NCI-H146 (cell line): ENCODE measurements around the gene SLC35F3.

ENCODE experiments used
- DNase-seq: peaks from one replicate; lab custom pipeline; 2025; lab: John Stamatoyannopoulos, UW

The SLC35F3 gene

DNA sequence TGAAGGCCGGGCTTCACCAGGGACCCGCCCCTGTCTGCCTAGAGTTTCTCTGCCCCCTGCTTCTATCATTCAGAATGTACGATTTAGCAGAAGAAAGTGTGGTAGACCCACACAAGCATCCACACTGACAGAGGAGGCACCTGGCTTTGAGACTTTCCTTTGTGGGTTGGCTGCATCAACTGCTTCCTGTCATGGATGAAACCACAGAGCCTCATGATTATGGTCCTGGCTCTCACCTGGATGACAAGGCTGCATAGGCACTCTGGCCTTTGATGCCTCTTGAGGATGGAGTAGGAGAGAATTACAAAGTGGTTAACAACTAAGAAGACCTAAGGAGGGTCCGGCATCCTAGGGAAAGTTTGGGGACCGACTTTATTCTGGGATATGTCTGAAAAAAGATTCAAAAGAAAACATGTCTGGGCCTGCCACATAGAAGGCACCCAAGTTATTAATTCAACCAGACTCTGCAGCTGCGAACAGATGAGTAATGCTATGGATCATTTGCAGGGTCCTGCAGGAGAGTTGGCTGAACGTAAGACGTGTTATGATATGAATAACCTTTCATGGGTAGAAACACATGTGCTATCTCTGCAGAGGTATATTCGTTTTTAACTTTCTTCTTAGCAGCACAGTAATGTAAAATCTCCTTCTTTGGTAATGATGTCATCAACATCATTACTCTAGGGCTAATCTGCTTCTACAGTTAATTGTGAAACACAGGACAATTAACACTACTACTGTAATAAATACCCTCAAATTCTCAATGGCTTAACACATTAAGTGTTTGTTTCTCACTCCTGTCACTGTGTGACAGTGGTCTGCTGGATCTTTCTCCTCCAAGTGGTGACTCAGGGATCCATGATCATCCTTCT, 136.2 kb downstream of the SLC35F3 start:
- DNase-seq = no peak

DNA sequence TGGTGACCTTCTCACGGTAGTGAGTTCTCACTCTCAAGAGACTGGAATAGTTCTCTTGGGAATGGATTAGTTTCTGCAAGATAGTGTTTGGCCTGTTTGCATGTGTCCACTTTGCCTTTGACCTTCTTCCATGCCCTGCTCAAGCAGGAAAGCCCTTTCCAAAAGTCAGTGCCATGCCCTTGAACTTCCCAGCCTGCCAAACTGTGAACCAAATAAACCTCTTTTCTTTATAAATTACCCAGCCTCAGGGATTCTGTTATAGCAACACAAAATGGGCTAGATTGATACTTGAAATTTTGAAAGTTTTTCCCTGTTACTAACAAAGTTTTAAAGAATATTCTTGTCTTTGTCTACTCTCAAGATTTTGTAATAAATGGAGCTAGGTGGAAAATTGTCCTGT, 139.6 kb downstream of the SLC35F3 start:
- DNase-seq = no peak

DNA sequence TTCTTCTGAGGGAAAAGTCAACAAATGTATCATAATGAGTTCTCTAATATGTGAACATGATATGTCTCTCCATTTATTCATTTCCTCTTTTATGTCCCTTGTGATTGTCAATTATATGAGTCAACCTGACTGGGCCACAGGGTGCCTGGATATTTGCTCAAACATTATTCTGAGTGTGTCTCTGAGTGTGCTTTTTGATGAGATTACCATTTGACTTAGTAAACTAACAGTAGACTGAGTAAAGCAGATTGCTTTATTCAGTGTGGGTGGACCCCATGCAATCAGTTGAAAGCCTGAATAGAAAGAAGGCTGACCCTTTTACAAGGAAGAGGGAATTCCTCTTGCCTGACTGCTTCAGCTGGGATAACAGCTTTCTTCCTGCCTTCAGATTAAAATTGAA, 142.6 kb downstream of the SLC35F3 start:
- DNase-seq = no peak

DNA sequence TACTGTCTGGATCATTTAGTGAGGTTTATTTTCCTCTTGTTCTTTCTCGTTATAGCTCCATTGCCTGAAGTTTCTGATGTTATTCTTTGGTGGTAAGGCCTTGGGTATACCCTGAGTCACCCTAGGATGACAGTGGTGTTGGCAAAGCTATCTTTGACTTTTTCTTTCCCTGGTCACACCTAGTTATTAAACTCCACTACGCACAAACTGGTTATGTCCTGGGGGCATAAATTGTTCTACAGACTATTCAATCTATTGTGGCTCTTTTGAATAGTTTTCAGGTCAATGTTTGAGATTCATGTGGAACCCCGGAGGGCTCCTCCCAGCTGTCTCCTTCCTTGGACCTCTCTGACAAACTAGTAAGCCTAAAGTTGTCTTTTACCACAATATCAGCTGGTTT, 157.7 kb downstream of the SLC35F3 start:
- no peak for DNase-seq

DNA sequence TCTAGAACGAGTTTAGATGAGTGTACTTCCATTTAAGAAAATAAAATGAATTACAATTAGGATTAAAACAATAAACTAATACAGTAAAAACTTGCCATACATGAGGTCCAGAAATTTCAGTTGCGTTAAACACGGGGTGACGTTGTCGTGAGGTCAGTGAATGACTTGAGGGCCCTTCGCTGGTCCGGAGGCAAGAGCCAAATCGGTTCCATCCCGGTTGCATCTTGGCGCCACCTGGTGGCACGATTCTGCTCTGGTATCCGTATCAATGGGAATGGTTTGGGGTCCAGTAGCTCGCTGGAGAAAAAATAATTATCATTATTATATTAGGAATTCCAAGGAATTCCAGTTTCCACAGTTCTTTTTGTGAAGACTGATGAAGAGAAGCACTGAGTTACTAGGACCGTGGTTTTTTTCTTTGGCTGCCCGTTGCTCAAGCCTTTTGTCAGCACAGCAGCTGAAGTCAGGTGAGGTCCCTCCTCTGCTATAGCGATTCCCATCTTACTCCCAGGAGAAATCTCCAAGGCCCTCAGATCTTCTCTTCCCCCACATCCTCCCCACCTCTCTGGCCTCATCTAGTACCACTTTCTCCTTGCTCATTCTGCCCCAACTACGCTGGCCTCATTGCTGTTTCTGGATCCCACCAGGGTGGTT, 161.4 kb downstream of the SLC35F3 start:
- DNase-seq = peak; percentile 44

DNA sequence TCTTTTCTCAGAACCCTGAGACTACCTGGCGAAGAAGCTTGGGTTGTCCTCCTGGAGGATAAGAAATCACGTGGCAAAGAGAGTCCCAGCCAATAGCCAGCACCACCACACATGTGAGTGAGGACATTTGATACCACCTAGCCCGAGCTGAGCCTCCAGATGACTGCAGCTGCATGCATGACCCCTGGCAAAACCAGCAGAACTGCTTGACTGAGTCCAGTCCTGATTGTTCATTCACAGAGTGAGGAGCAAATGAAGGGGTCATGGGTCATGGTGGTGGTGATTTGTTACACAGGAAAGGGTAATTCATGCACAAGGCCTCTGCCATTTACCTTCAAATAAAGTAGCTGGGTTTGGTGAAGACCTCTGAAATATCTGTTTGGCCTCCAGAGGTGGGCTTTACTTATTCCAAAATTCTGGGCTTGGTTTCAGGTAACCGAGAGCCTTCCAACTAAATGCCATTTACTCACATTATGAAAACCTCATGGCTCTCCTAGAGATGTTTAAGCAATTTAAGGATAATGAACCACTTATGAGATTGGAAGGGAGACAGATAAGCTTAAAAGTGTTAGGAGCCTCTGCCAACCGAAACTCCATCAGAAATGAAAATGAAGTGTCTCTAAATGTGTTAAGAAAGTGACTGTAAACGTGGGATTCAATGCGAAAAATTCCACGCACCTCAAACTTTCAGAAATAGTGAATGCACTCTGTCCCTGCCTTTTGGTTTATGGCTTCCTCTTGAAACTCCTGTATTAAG, 163.3 kb downstream of the SLC35F3 start:
- DNase-seq = no peak

DNA sequence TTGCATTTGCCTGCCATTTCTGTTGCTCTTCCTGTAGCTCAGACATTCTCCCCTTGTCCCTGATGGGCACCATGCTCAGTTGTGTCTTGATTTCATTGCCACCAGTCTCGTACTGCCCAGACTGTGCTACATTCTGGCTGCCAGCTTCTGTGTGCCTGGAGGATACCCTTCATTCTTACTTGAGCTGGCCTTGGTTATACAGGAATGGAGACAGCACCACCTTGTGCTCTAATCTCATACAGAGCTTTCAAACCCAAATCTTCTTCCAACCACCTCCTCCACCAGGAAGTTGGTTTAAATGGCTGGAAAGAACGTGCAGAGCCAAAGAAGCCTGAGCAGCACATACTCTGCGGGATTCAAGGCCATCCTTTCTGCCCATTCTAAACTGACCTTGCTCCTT, 165.3 kb downstream of the SLC35F3 start:
- DNase-seq = no peak

DNA sequence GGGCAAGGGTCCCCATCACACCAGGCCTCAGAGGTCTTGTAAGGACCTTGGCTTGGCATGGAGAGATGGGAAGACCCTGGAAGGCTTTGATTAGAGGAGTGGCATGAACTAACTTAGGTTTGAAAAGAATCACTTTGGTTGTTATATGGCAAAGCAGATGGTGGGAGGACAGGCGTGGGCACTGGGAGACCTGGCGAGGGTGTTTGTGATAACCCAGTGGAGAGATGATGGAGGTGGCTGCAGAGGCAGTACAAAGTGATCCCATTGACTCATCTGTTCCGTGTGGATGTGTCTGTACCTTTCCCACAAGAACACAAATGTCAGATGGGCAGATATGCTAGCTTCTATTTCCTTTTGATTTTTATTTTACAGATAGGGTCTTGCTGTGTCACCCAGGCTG, 168.3 kb downstream of the SLC35F3 start:
- no peak for DNase-seq

DNA sequence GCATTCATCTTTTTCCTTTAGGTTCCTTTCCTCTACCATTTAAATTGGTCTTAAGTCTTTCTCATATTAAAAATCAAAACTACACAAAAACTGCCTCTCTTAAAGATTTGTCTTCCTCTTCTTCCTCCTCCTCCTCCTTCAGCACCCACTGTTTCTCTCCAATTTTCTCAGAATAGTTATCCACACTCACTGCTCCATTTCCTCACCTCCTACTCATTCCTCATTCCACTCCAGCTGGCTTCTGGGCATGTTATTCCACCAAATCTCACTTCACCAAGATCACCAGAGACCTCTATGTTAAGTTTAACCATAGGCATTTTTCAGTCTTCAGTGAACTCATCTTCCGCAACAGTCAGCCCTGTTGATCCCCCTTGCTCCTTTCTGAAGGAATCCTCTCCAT, 173.7 kb downstream of the SLC35F3 start:
- no peak for DNase-seq

DNA sequence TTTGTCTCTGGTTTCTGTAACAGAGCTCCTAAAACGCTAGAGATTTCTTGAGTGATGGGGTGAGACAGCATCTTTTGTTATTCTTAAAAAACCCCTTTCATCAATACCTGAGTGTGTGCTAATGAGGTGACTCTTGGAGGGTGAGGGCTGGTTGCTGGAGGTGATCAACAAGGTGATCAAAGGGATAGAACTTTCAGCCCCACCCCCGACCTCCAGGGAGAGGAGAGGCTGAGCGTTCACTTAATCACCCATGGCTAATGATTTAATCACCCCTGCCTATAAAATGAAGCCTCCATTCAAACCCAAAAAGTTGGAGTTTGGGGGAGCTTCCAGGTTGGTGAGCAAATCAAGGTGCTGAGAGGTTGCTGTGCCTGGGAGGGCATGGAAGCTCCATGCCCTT, 175.4 kb downstream of the SLC35F3 start:
- no peak for DNase-seq

DNA sequence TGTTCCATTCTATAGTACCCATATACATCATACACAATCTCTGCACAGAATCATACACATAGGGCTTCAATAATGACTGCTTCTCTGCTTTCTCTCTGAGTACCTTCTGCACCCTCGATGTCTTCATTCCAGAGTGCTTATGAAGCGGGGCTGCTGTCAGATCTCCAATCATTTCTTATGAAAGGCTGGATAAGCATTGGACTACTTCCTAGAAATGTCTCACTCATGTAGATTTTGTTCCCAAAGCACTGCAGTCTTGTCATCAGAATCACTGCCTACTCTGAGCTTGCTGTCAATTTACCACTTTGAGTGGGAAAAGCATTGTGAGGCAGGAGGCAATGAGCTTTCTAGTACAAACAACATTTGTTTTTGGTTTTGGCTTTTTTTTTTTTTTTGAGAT, 179.0 kb downstream of the SLC35F3 start:
- DNase-seq = no peak

DNA sequence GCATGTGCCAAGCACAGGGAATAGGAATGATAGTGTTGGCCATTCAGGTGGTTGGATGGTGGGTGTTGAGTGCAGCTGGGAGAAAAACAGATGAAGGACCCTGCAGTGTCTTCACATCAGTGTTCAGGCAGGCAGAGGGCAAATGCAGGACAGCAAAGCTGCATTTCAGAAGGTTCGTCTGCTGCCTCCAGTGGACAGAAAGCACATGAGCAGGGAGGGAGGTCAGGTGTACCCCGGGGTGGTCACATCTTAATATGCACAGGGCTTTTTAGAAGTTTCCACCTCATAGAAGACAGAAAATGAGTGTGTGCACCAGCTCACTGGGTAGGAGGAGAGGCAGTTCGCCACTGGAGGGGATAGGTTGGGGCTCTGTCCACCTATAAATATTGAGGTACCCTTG, 184.9 kb downstream of the SLC35F3 start:
- DNase-seq = no peak

DNA sequence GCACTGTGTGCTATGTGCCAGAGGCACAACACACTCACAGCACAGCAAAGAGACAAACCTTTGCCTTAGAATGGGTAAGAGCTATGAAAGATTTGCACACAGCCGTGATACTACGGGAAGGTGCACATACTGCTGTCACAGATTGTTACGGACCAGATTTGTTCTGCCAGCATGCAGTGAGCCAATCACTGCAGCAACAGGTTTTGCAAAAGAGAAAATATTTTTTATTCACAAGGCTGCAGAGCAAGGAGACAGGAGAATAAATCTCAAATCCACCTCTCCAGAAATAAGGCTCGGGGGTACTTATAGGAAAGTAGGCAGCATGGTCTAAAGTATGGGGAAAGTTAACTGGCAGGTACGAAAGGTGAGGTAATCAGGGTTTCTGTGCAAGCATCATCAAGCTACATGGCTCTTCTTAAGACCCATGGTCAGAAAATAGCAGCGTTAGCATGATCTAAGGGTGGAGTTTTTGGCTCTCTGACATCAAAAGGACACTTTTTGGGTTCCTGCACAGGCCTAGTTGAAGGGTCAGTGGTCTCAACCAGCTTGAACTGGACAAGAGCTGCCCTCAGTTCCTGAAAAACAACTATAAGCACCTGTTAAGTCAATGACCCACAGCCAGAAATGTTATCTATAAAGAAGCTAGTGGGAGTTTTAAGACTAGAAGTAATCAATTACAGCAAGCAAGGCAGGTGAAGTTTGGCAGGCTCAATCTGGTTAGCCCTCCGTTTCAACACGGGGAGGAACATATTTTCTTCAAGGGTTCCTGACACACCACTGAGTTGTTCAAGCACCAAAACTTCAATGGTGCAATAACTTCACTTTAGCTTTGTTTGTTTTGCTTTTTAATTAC, 186.0 kb downstream of the SLC35F3 start:
- no peak for DNase-seq

DNA sequence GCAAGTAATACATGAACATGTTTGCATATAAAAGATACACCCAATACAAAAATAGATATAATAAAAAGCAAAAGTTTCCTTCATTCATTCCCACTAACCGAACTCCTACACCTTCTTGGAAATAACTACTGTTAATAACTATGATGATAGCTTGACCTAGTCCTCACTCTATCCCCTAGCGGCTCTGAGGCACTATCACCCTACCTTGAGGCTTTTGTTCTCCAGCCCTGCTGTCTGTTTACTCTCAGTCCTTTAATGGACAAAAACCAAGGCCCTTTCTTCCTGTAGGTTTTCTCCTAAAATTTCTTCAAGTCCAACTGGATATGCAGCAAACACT, 186.6 kb downstream of the SLC35F3 start:
- DNase-seq = no peak

DNA sequence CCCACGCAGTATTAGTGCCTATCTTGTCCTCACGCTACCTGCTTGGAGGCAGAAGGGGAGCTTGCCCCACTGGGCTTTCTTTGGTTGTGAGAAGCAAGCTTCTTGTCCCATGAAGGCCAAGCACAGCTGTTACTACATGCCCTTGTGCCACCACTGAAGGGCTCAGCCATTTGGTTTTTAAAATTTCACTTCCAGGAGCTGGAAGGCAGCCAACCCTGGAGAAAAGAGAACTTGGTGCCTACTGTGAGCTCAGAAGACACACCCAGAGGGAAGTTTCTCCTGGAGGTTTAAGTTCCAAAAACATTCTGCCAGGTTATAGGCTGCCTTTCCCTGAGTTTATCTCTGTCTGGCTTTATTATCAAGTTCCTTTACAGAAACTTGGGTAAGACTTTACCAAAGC, 187.4 kb downstream of the SLC35F3 start:
- no peak for DNase-seq

DNA sequence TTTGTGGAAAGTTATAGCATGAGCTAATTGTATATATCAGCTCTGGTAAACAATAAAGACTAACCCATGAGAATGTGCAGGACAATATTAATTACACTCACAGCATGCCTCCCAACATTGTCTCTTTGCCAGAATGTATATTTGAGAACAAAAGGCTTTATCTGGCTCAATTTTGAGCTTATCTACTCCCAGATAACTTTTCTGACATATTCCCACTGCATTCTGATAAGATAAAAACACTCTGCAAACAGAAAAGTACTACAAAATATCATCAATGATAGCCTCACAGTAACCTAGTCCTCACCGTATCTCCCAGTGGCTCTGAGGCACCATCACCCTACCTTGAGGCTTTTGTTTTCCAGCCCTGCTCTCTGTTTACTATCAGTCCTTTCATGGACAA, 188.6 kb downstream of the SLC35F3 start:
- no peak for DNase-seq

DNA sequence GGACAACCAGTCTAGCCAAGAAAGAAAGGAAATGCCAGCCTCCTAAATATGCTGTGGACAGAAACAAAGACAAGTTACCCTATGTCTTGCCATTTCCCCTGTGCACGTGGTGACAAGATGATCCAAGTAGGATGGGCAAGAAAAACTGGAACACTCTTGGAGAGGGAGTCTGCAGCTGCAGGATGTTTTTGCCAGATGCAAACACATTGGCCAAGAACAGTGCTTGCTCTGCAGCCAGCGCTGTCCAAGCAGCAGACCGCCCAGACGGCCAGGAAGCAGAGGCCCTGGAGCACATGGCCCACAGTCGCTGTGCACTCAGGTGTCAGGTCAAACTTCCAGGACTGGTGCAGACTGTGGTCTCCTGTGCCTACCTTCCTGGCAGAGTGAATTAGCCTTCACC, 189.3 kb downstream of the SLC35F3 start:
- DNase-seq = no peak

DNA sequence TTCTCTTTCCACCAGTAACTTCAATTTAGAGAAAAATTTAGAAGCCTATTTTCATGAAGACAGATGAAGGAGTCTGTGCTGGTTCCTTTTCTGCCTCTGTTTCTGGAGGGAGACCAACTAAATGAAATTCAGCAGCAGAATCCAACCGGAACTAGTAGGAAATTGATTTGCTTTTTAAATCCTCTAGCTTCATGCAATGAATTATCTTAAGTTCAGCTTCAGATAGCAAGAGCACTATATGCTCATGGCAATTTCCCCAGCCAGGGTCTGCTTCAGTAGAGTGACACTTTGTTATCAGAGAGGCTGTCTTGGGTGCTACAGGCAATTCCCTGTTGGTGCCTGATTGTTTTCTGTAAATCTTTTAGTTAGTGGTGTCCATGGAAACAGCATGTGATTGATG, 189.7 kb downstream of the SLC35F3 start:
- DNase-seq = no peak

DNA sequence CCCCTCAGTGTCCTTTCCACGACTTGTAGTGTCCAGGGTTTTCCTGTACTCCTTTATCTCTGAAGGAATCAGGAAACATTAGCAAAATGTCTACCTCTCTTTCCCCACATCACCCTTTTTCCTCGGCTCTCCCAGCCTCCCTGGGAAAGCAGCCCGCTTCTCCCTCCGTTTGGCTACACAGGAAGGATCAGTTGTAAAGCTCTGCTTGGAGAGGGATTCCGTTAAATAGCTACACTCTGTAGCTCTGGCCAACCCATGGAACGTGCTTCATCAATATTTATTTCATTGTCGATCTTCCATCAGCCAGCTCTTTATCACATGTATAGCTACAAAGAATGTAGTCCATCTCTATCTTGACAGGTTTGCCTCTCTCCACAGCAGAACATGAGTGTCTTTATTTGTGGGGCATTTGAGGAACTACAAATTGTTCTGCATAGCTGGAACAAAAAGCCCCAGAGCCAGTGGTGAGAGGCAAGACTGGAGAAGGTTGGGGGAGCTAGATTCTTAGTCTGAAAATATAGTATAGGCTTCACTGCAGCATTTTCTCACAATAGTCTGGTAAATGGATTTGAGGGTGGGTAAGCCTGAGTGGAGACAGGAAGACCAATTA, 191.8 kb downstream of the SLC35F3 start:
- no peak for DNase-seq

DNA sequence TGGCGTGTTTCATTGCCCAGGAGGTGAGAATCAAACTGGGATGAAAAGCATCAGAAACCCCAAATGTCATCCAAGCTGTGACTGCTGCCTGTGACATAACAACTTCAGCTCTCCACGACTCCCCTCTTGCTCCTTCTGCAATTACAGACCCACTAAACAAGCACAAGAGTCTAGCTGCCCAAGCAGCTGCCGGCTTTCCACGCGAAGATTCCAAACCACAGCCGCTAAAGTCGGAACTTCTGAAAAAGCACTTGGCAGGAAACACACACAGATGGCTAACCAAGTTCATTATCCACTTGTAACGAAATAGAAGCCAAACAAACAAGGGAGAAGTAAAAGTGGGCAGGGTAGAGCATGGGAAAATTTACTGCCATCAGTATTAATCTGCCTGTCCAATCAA, 198.1 kb downstream of the SLC35F3 start:
- no peak for DNase-seq

DNA sequence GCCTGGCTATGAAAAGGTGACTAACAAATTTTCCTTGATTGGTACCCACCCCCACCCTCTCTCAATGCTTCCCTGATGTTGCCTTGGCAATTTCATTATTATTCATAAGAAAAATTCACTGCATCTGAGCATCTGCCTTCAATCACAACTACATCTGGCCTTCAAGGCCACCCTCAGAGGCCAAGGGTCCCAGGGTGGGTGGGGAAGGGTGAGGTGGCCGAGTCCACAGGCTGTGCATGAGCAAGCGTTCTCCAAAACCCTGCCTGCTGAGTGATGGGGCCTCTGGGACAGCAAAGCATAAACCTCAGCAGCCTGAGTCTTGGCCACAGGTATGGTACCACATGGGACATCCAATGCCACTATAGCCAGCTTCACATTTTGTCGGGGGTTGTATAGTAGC, 198.7 kb downstream of the SLC35F3 start:
- no peak for DNase-seq

DNA sequence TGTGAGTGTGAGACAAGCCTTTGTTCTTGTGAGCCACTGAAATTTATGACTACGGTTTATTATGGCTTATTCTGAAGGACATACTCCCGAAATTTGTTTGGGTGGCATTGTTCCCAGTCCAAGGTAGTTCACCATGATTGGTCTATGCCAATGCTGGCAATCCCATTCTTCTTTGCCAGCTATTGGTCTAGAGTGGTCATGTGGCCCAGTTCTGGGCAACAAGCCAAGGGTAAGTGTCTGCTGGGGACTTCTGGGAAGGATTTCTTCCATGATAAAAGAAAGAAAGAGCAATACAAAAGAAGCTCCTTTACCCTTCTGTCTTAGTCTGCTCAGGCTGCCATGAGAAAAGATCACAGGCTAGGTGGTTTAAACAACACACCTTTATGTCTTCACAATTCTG, 201.6 kb downstream of the SLC35F3 start:
- DNase-seq = no peak
